IMR-90 (cell line): Measurements from ENCODE around the gene RPS6KA2. TPM values are rescaled to one million over a fixed set of nuclear protein-coding genes. Genes with fewer than 3 reads are reported as not detected.

Experiments used
- ATAC-seq: fragments of 200-7000 bp; cut with Tn5 transposase; 2 replicates; pipeline ENCODE4 v1.9.1; 2020; ENCODE audit warnings: low read depth, mild to moderate bottlenecking, moderate library complexity
- BruUV-seq: library from RNA; stranded (reverse); fragments of 400-500 nt; replicated peaks from 2 replicates; lab custom pipeline; 2021; lab: Mats Ljungman, UMichigan
- CTCF ChIA-PET: fragments of 300-600 bp; formaldehyde crosslinking; extraction: SDS; loops from one replicate; lab custom pipeline; 2021; ENCODE audit warnings: antibody characterized with exemption; lab: Yijun Ruan, JAX
- POLR2A ChIA-PET: fragments of 300-600 bp; sonication (Branson Sonifier 250); formaldehyde crosslinking; loops from one replicate; lab custom pipeline; 2022; ENCODE audit warnings: antibody characterized with exemption; ENCODE audit not compliant: unreplicated experiment; lab: Charles Lee
- DNase-seq: peaks from one replicate; pipeline ENCODE4 v3.0.0; 2013
- H2AFZ ChIP-seq: replicated peaks from 2 replicates; pipeline ENCODE3; 2013; ENCODE audit warnings: low read length, mild to moderate bottlenecking; ENCODE audit not compliant: poor library complexity
- H2AK5ac ChIP-seq: 2 replicates; pipeline ENCODE4 v1.6.1; 2013; ENCODE audit warnings: low read depth, low read length, inconsistent platforms
- H2AK9ac ChIP-seq: replicated peaks from 2 replicates; pipeline ENCODE3; 2013; ENCODE audit warnings: mild to moderate bottlenecking, low read depth, low read length, moderate library complexity; ENCODE audit not compliant: poor library complexity
- H2BK120ac ChIP-seq: 2 replicates; pipeline ENCODE4 v1.6.1; 2013; ENCODE audit warnings: low read depth, low read length, inconsistent platforms
- H2BK15ac ChIP-seq: 3 replicates; pipeline ENCODE4 v1.6.1; 2013; ENCODE audit warnings: low read depth, low read length, inconsistent platforms
- H2BK20ac ChIP-seq: 2 replicates; pipeline ENCODE4 v1.6.1; 2013; ENCODE audit warnings: low read depth, mild to moderate bottlenecking, inconsistent platforms, low read length, moderate library complexity
- H2BK5ac ChIP-seq: 2 replicates; pipeline ENCODE4 v1.6.1; 2013; ENCODE audit warnings: mild to moderate bottlenecking, low read depth, low read length, inconsistent platforms; ENCODE audit not compliant: poor library complexity, severe bottlenecking
- H3K14ac ChIP-seq: replicated peaks from 2 replicates; pipeline ENCODE4 v1.6.1; 2013; ENCODE audit warnings: low read depth, low read length, inconsistent platforms
- H3K18ac ChIP-seq: 2 replicates; pipeline ENCODE4 v1.6.1; 2013; ENCODE audit warnings: low read depth, low read length, control low read depth
- H3K23ac ChIP-seq: 2 replicates; pipeline ENCODE4 v1.6.1; 2013; ENCODE audit warnings: low read depth, low read length, inconsistent platforms
- H3K27ac ChIP-seq: 2 replicates; pipeline ENCODE4 v1.5.1; 2013; ENCODE audit warnings: mild to moderate bottlenecking, control low read depth, low read length; ENCODE audit not compliant: insufficient read depth
- H3K27me3 ChIP-seq: 2 replicates; pipeline ENCODE4 v1.6.1; 2013; ENCODE audit warnings: low read length; ENCODE audit not compliant: control insufficient read depth, insufficient read depth
- H3K36me3 ChIP-seq: 2 replicates; pipeline ENCODE4 v1.6.1; 2013; ENCODE audit warnings: low read length, mixed read lengths; ENCODE audit not compliant: control insufficient read depth, insufficient read depth
- H3K4ac ChIP-seq: 2 replicates; pipeline ENCODE4 v1.6.1; 2013; ENCODE audit warnings: low read depth, low read length, inconsistent platforms
- H3K4me1 ChIP-seq: 2 replicates; pipeline ENCODE4 v1.6.1; 2013; ENCODE audit warnings: low read length, mixed read lengths; ENCODE audit not compliant: control insufficient read depth, insufficient read depth
- H3K4me2 ChIP-seq: 2 replicates; pipeline ENCODE4 v1.6.1; 2013; ENCODE audit warnings: low read depth, mild to moderate bottlenecking, control low read depth, low read length, moderate library complexity
- H3K4me3 ChIP-seq: 2 replicates; pipeline ENCODE4 v1.5.1; 2013; ENCODE audit warnings: low read depth, mild to moderate bottlenecking, control low read depth, low read length, moderate library complexity; ENCODE audit not compliant: insufficient read depth
- H3K56ac ChIP-seq: 2 replicates; pipeline ENCODE4 v1.6.1; 2013; ENCODE audit warnings: low read length, inconsistent platforms; ENCODE audit not compliant: insufficient read depth; ENCODE audit errors: extremely low read depth
- H3K79me1 ChIP-seq, 2 experiments: 2 replicates each; pipeline ENCODE4 v1.6.1; 2013; ENCODE audit warnings: low read length in 2 of 2, inconsistent platforms in 1 of 2, low read depth in 1 of 2
- H3K9ac ChIP-seq: 2 replicates; pipeline ENCODE4 v1.6.1; 2013; ENCODE audit warnings: low read depth, low read length, control low read depth
- H3K9me1 ChIP-seq: 2 replicates; pipeline ENCODE4 v1.6.1; 2013; ENCODE audit warnings: low read length, inconsistent platforms; ENCODE audit not compliant: insufficient read depth
- H3K9me3 ChIP-seq: 2 replicates; pipeline ENCODE4 v1.6.1; 2013; ENCODE audit warnings: low read length; ENCODE audit not compliant: control insufficient read depth, insufficient read depth
- H4K20me1 ChIP-seq: 2 replicates; pipeline ENCODE4 v1.6.1; 2013; ENCODE audit warnings: low read length, inconsistent platforms; ENCODE audit not compliant: insufficient read depth
- H4K5ac ChIP-seq: 2 replicates; pipeline ENCODE4 v1.6.1; 2013; ENCODE audit warnings: mild to moderate bottlenecking, low read depth, low read length, control low read depth
- H4K8ac ChIP-seq, 2 experiments: 2 replicates each; pipeline ENCODE4 v1.6.1; 2013; ENCODE audit warnings: low read depth in 2 of 2, low read length in 2 of 2, control low read depth in 1 of 2, inconsistent platforms in 1 of 2
- H4K91ac ChIP-seq: 2 replicates; pipeline ENCODE4 v1.6.1; 2013; ENCODE audit warnings: low read depth, low read length, inconsistent platforms; ENCODE audit not compliant: insufficient read depth
- CEBPB ChIP-seq: IDR thresholded peaks from 2 replicates; pipeline ENCODE4 v1.6.1; 2012; ENCODE audit warnings: low read depth, low read length, improper control_type of control experiment
- CHD1 ChIP-seq: IDR thresholded peaks from 2 replicates; pipeline ENCODE4 v1.6.1; 2012; ENCODE audit warnings: low read depth, low read length, improper control_type of control experiment
- ELK1 ChIP-seq: fragments of 150-350 bp; IDR thresholded peaks from 2 replicates; pipeline ENCODE4 v1.6.1; 2016; ENCODE audit warnings: low read depth, mild to moderate bottlenecking, low read length, moderate library complexity, borderline replicate concordance
- MAFK ChIP-seq: IDR thresholded peaks from 2 replicates; pipeline ENCODE4 v1.6.1; 2012; ENCODE audit warnings: low read depth, low read length, improper control_type of control experiment
- MAZ ChIP-seq: IDR thresholded peaks from 2 replicates; pipeline ENCODE4 v1.6.1; 2012; ENCODE audit warnings: low read depth, mild to moderate bottlenecking, low read length, improper control_type of control experiment, moderate library complexity, borderline replicate concordance
- POLR2A ChIP-seq: IDR thresholded peaks from 2 replicates; pipeline ENCODE4 v1.6.1; 2012; ENCODE audit warnings: mild to moderate bottlenecking, low read depth, low read length
- RAD21 ChIP-seq: IDR thresholded peaks from 2 replicates; pipeline ENCODE4 v1.6.1; 2012; ENCODE audit warnings: low read length, improper control_type of control experiment
- RCOR1 ChIP-seq: IDR thresholded peaks from 2 replicates; pipeline ENCODE4 v1.6.1; 2012; ENCODE audit warnings: mild to moderate bottlenecking, low read length, improper control_type of control experiment; ENCODE audit not compliant: insufficient replicate concordance
- SMC3 ChIP-seq: fragments of 150-350 bp; IDR thresholded peaks from 2 replicates; pipeline ENCODE4 v1.6.1; 2016; ENCODE audit warnings: low read depth, mild to moderate bottlenecking, antibody characterized with exemption, low read length, moderate library complexity
- WGBS, 2 experiments: methylation state at CpG; one replicate each; pipeline versions ENCODE4 v1.1.5 to v1.1.7; 2013; ENCODE audit warnings: missing lambda C conversion rate in 2 of 2; ENCODE audit not compliant: insufficient read length in 1 of 2; ENCODE audit errors: extremely low coverage in 2 of 2; 5-methylcytosine and 5-hydroxymethylcytosine counted together
- dilution Hi-C: fragments of 300-500 bp; cut with HindIII; formaldehyde crosslinking; loops from one replicate; pipeline ENCODE4 v1.14.3; 2018; ENCODE audit warnings: low sequenced_read_pairs; ENCODE audit not compliant: unreplicated experiment
- in situ Hi-C: fragments of 300-500 bp; cut with MboI; formaldehyde crosslinking; loops from 3 replicates; pipeline ENCODE4 v1.14.3; 2019; ENCODE audit warnings: low sequenced_read_pairs, inconsistent platforms, mixed read lengths
- intact Hi-C: fragments of 100-400 bp; cut with micrococcal nuclease; formaldehyde crosslinking; loops from 2 replicates; pipeline ENCODE4 v1.10.0; 2022
- polyA plus RNA-seq, 3 experiments: library from polyadenylated mRNA; depleted of rRNA; stranded (reverse); fragments of >200 nt; gene quantifications; 2 replicates each; pipeline ENCODE4 v1.2.3, GENCODE V29; 2012; ENCODE audit warnings: low replicate concordance in 1 of 3
- total RNA-seq: library from RNA; depleted of rRNA; stranded (reverse); fragments of >200 nt; gene quantifications from 2 replicates; pipeline ENCODE4 v1.2.3, GENCODE V29; 2012

RPS6KA2 gene
- total and polyA plus RNA-seq, 2 of the 4 experiments (the other 2 are of a cell fraction): 26.9 to 31.3 TPM

- Histone ChIP-seq H2BK120ac (no peak overlapping the region), H3K4ac (no peak overlapping the region), H3K27ac (no peak overlapping the region), H2AK9ac (peak overlapping the region; percentile 19), H3K79me1 (0 out of 4 replicates have a peak, but pooled peaks cover 0 to 5% of the 10 kb centered on the region in 2 experiments), H3K4me1 (no peaks in the 10 kb centered on the region), H3K9me1 (no peaks in the 10 kb centered on the region; the same call in 1 of the 2 replicates), H3K23ac (no peak overlapping the region), H2BK5ac (no peak overlapping the region), H3K36me3 (peaks cover 44% of the 10 kb centered on the region), H4K91ac (no peak overlapping the region), H2AK5ac (no peak overlapping the region), H3K56ac (no peak overlapping the region), H3K27me3 (no peaks in the 10 kb centered on the region), H4K8ac (no peak overlapping the region), H4K20me1 (peaks cover 3% of the 10 kb centered on the region), H3K4me2 (no peak overlapping the region), H3K9me3 (no peaks in the 10 kb centered on the region), H3K18ac (no peak overlapping the region), H2AFZ (no peak overlapping the region), H3K14ac (no peak overlapping the region), H3K4me3 (no peak overlapping the region), H4K5ac (no peak overlapping the region), H3K9ac (no peak overlapping the region), H2BK20ac (no peak overlapping the region), H2BK15ac (no peak overlapping the region)
- TF ChIP-seq CHD1 (no peak), RAD21 (no peak), RCOR1 (no peak), ELK1 (no peak), CEBPB (no peak), MAZ (no peak), SMC3 (no peak), MAFK (no peak), POLR2A (no peak)
- no peak for ATAC-seq
- no TSS peak for BruUV-seq
- CTCF ChIA-PET: interaction anchor here (0.6 kb wide), 1 partner anchor 1377 kb away, joined by 3 read pairs; no protein-coding TSS in a partner anchor
- no peak for DNase-seq
- intact Hi-C loops: no loop called here
- dilution Hi-C loops: no loop called here
- 94% methylated on average over 3 of the region's 15 CpGs; no CpG with 5 or more reads in 1 of the 2 experiments for WGBS, 2 experiments
- in situ Hi-C loops: no loop called here
- POLR2A ChIA-PET: no interaction called here
Measured at GRCh38 chr6:166411271-166411670, 215.8 kb downstream of the RPS6KA2 start.
